GM19099 (cell line): ENCODE measurements around the gene KYNU.

Experiments
- POLR2A ChIP-seq: IDR thresholded peaks from 3 replicates; pipeline ENCODE4 v1.6.1; 2011; ENCODE audit warnings: low read depth; ENCODE audit not compliant: insufficient read length; ENCODE audit errors: extremely low read depth

Gene KYNU

GRCh38 chr2:143083636-143084035, 206.2 kb downstream of the KYNU start:
- no peak for TF ChIP-seq POLR2A

GRCh38 chr2:143084462-143084861, 207.0 kb downstream of the KYNU start:
- TF ChIP-seq POLR2A, result no peak

GRCh38 chr2:143085125-143085784, 207.8 kb downstream of the KYNU start:
- TF ChIP-seq POLR2A, result no peak

GRCh38 chr2:143087033-143087432, 209.6 kb downstream of the KYNU start:
- no peak for TF ChIP-seq POLR2A

- TF ChIP-seq POLR2A, result no peak
Measured at GRCh38 chr2:143088388-143088787, 210.9 kb downstream of the KYNU start.
